Glutamatergic neuron (in vitro differentiated cells): ENCODE results near the gene ANKRD66. TPM values are rescaled to one million over a fixed set of nuclear protein-coding genes. Genes with fewer than 3 reads are reported as not detected.

ENCODE experiments used
- DNase-seq: peaks from one replicate; pipeline ENCODE4 v3.0.0; 2022
- H3K27ac Mint-ChIP-seq: one replicate; pipeline ENCODE4 v1.8.0; 2020; ENCODE audit warnings: mild to moderate bottlenecking, mixed read lengths, inconsistent platforms; ENCODE audit not compliant: unreplicated experiment
- H3K27me3 Mint-ChIP-seq: one replicate; pipeline ENCODE4 v1.8.0; 2020; ENCODE audit warnings: mild to moderate bottlenecking, moderate library complexity, mixed read lengths, inconsistent platforms; ENCODE audit not compliant: unreplicated experiment
- H3K36me3 Mint-ChIP-seq: one replicate; pipeline ENCODE4 v1.8.0; 2020; ENCODE audit warnings: mild to moderate bottlenecking, mixed read lengths, inconsistent platforms; ENCODE audit not compliant: unreplicated experiment
- H3K4me1 Mint-ChIP-seq: one replicate; pipeline ENCODE4 v1.8.0; 2020; ENCODE audit warnings: mild to moderate bottlenecking, low read depth, mixed read lengths, inconsistent platforms; ENCODE audit not compliant: unreplicated experiment
- H3K4me3 Mint-ChIP-seq: one replicate; pipeline ENCODE4 v1.8.0; 2020; ENCODE audit warnings: mild to moderate bottlenecking, mixed read lengths, inconsistent platforms; ENCODE audit not compliant: unreplicated experiment
- H3K9me3 Mint-ChIP-seq: one replicate; pipeline ENCODE4 v1.8.0; 2020; ENCODE audit warnings: mild to moderate bottlenecking, moderate library complexity, mixed read lengths, inconsistent platforms; ENCODE audit not compliant: unreplicated experiment
- total RNA-seq: library from RNA; stranded (reverse); fragmentation: NEBNext Ultra II Directional; extraction: Animal tissue kit (Norgen Biotek cat#: 25700); gene quantifications from one replicate; pipeline ENCODE4 v1.2.1, GENCODE V29; 2021; ENCODE audit not compliant: unreplicated experiment
- TF ChIP-seq, protein P1 (sequence below): fragments of 200-600 bp; sonication (generic); IDR thresholded peaks from one replicate; pipeline ENCODE4 v1.5.0; 2021; ENCODE audit not compliant: partially characterized antibody, unreplicated experiment

The ANKRD66 gene
- total RNA-seq, 1 donor from 2014 or later, result not detected

DNA sequence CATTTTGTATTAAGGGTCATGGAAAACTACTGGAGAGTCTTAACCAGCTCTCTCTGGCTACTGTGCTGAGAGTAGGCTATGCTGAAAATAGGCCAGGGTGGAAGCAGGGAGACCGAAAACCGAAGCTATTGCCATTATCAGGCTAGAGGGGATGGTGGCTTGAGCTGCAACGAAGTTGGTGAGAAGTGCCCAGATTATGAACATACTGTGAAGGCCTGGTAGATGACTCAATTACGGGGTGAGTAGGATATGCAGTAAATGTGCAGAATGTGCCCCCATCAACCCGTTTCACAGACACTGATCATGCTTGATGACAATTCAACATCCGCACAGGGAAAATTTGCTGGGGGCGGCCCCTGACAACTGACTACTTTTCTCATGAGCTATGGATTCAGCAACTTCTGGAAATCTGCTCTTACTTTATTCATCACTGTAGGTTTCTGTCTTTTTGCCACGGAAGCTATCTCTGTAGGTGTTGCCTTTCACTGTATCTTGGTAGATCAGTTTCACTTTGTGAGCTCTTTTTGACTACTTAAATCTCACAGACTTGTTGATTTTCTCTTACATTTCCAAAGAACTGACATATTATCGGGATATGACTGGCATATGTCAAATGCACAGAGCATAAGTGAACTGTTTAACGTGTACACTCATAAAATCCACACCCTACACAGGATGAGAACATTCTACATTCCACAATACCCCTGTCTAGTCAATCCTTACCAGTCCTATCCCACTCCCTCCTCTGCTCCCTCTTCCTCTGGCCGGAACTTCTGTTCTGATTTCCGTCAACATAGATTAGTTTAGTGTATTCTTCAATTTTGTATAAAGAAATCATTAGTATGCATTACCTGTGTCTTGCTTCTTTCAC lies 31.0 kb downstream of the ANKRD66 start:
- TF ChIP-seq, protein P1, sequence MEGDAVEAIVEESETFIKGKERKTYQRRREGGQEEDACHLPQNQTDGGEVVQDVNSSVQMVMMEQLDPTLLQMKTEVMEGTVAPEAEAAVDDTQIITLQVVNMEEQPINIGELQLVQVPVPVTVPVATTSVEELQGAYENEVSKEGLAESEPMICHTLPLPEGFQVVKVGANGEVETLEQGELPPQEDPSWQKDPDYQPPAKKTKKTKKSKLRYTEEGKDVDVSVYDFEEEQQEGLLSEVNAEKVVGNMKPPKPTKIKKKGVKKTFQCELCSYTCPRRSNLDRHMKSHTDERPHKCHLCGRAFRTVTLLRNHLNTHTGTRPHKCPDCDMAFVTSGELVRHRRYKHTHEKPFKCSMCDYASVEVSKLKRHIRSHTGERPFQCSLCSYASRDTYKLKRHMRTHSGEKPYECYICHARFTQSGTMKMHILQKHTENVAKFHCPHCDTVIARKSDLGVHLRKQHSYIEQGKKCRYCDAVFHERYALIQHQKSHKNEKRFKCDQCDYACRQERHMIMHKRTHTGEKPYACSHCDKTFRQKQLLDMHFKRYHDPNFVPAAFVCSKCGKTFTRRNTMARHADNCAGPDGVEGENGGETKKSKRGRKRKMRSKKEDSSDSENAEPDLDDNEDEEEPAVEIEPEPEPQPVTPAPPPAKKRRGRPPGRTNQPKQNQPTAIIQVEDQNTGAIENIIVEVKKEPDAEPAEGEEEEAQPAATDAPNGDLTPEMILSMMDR, result no peak
- Mint-ChIP-seq H3K4me1 (no peaks in the 10 kb centered on the region), H3K27ac (no peak overlapping the region), H3K36me3 (no peaks in the 10 kb centered on the region), H3K4me3 (no peak overlapping the region), H3K27me3 (peaks cover 7% of the 10 kb centered on the region), H3K9me3 (peaks cover 8% of the 10 kb centered on the region)
- no peak for DNase-seq

DNA sequence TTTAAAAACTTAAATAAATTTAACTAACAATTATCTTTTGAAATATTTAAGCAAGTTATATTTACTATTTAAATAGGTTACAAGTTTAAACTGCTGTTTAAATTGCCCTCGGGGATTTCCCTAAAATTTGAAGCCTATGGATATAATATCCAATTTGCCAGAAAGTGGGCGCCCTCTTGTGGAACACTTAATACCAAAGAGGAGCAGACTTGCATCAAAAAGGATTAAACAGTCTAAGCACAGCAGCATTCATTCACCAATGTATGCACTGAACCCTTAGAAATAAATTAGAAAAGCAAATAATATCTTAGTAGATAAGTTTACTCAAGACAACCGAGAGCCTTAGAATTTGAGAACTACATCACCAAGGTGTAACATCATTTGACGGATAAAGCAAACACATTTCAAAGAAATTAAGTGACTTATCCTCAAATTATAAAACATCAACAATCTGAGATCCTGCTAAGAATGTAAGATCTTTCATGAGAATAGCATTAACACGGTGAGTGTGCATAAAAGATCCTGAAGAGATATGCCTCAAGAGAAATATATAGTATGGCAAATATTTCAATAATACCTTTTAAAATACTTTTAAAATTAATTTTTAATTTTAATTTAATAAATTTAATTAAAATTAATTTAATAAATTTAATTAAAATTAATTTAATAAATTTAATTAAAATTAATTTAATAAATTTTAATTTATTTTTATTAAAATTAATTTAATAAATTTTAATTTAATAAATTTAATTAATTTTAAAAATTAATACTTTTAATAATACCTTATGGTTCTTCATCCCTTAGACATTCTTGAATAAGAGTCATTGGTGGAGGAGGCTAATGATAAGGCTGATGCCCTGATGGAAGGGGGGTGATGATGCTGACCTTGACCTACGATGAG lies 35.0 kb downstream of the ANKRD66 start:
- Mint-ChIP-seq H3K27ac (no peak overlapping the region), H3K9me3 (peaks cover 3% of the 10 kb centered on the region), H3K27me3 (peaks cover 2% of the 10 kb centered on the region), H3K4me3 (no peak overlapping the region), H3K36me3 (no peaks in the 10 kb centered on the region), H3K4me1 (no peaks in the 10 kb centered on the region)
- DNase-seq, result peak; percentile 32
- TF ChIP-seq, protein P1, result peak; percentile 71

DNA sequence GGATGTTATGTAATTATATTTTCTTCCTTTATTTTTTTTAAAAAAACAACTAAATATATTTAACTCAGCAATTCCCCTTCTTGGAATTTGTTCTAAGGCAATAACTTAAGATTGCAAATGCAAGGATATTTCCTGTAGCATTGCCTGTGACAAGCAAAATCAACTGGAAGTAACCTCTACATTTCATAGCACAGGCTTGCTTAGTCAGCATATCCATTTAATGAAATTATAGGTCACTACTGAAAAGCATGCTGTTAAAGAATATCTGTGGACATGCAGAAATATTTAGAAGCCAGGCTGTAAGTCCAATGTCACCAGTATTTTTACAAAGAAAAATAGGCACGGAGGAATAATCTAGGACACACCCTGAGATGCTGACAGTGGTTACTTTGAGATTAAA lies 37.8 kb downstream of the ANKRD66 start:
- no peaks in the 10 kb centered on the region for H3K36me3 Mint-ChIP-seq
- H3K27me3 Mint-ChIP-seq, result peaks cover 2% of the 10 kb centered on the region
- H3K27ac Mint-ChIP-seq, result no peak overlapping the region
- peaks cover 3% of the 10 kb centered on the region for H3K9me3 Mint-ChIP-seq
- H3K4me3 Mint-ChIP-seq, result no peak overlapping the region
- no peak for DNase-seq
- H3K4me1 Mint-ChIP-seq, result no peaks in the 10 kb centered on the region
- TF ChIP-seq, protein P1, result no peak

DNA sequence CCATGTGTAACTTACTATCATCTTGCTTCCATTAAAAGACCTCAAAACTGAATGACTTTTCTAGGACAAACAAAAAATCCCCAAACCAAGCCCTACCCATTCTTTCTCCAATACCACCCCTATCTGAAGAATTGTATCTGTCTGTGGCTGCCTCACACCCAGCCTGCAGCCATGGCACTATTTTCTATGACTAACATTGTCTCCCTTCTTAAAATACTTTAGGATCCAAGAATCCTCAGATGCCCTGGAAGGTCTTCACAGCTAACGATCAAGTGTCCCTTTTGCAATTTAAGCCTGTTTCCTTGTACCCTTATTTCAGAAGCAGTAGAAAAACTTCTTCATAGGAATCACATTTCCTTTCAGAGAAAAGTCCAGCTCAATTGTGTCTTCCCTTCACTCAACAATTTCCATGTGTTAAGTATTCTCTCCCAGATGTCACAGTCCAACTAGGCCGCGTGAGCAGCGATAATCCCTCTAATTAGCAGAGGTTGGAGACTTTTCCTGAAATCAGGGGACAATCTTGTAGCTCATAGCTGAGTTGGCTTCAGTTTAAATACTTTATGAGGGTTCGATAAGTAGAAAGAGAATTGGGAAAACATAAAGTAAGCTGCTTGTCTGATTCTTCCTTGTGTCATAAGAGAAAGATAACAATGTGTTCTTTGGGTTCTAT lies 41.3 kb downstream of the ANKRD66 start:
- Mint-ChIP-seq H3K4me1 (no peaks in the 10 kb centered on the region), H3K27ac (no peak overlapping the region), H3K4me3 (no peak overlapping the region), H3K9me3 (no peaks in the 10 kb centered on the region), H3K36me3 (no peaks in the 10 kb centered on the region), H3K27me3 (no peaks in the 10 kb centered on the region)
- DNase-seq, result no peak
- TF ChIP-seq, protein P1, result no peak
